Panc1 (cell line): ENCODE data around the gene RIT2.

Experiments
- SIN3A ChIP-seq: IDR thresholded peaks from 2 replicates; pipeline ENCODE4 v1.6.1; 2012; ENCODE audit warnings: low read depth, mild to moderate bottlenecking, low read length, moderate library complexity, borderline replicate concordance; ENCODE audit not compliant: insufficient read depth
- TCF7L2 ChIP-seq: IDR thresholded peaks from 2 replicates; pipeline ENCODE4 v1.6.1; 2011; ENCODE audit warnings: mild to moderate bottlenecking, low read depth, low read length, inconsistent platforms
- TF ChIP-seq, protein P1 (sequence below): fragments of 450-650 bp; IDR thresholded peaks from 2 replicates; pipeline ENCODE4 v1.5.1; 2017; ENCODE audit warnings: mild to moderate bottlenecking
- TF ChIP-seq, protein P2 (sequence below), 2 experiments: IDR thresholded peaks; 2 replicates each; pipeline ENCODE4 v1.6.1; 2011 to 2012; ENCODE audit warnings: low read depth in 2 of 2, control low read depth in 1 of 2, low read length in 1 of 2, mild to moderate bottlenecking in 1 of 2, moderate library complexity in 1 of 2; ENCODE audit not compliant: insufficient read depth in 1 of 2

DNA sequence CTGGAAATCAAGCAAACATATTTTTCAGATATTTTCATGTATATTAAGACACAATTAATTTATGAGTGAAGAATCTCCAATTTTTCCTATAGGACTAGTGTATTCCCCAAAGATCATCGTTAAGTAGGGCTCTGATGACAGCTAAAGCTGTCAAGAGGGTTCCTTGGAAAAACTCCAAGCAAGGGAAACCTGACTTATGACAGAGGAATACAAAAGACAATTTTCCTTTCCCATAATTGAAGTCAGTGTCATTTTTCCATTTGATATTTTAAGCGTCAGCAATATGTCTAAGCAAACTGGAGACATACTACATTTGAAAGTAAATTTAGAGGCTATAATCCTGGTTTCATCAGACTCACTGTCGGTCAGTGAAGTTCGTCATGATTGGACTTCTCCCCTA, 36.1 kb downstream of the RIT2 start:
- TF ChIP-seq, protein P1, sequence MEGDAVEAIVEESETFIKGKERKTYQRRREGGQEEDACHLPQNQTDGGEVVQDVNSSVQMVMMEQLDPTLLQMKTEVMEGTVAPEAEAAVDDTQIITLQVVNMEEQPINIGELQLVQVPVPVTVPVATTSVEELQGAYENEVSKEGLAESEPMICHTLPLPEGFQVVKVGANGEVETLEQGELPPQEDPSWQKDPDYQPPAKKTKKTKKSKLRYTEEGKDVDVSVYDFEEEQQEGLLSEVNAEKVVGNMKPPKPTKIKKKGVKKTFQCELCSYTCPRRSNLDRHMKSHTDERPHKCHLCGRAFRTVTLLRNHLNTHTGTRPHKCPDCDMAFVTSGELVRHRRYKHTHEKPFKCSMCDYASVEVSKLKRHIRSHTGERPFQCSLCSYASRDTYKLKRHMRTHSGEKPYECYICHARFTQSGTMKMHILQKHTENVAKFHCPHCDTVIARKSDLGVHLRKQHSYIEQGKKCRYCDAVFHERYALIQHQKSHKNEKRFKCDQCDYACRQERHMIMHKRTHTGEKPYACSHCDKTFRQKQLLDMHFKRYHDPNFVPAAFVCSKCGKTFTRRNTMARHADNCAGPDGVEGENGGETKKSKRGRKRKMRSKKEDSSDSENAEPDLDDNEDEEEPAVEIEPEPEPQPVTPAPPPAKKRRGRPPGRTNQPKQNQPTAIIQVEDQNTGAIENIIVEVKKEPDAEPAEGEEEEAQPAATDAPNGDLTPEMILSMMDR: no peak
- TF ChIP-seq SIN3A (no peak), TCF7L2 (no peak)
- TF ChIP-seq, protein P2, sequence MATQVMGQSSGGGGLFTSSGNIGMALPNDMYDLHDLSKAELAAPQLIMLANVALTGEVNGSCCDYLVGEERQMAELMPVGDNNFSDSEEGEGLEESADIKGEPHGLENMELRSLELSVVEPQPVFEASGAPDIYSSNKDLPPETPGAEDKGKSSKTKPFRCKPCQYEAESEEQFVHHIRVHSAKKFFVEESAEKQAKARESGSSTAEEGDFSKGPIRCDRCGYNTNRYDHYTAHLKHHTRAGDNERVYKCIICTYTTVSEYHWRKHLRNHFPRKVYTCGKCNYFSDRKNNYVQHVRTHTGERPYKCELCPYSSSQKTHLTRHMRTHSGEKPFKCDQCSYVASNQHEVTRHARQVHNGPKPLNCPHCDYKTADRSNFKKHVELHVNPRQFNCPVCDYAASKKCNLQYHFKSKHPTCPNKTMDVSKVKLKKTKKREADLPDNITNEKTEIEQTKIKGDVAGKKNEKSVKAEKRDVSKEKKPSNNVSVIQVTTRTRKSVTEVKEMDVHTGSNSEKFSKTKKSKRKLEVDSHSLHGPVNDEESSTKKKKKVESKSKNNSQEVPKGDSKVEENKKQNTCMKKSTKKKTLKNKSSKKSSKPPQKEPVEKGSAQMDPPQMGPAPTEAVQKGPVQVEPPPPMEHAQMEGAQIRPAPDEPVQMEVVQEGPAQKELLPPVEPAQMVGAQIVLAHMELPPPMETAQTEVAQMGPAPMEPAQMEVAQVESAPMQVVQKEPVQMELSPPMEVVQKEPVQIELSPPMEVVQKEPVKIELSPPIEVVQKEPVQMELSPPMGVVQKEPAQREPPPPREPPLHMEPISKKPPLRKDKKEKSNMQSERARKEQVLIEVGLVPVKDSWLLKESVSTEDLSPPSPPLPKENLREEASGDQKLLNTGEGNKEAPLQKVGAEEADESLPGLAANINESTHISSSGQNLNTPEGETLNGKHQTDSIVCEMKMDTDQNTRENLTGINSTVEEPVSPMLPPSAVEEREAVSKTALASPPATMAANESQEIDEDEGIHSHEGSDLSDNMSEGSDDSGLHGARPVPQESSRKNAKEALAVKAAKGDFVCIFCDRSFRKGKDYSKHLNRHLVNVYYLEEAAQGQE (IDR thresholded peaks at IDR 0.05; ENCODE audit: insufficient read depth in 1 of 2, low read depth in 2 of 2, low read length in 1 of 2): no peak
